ENCODE data around the gene RIMS1.

DNA sequence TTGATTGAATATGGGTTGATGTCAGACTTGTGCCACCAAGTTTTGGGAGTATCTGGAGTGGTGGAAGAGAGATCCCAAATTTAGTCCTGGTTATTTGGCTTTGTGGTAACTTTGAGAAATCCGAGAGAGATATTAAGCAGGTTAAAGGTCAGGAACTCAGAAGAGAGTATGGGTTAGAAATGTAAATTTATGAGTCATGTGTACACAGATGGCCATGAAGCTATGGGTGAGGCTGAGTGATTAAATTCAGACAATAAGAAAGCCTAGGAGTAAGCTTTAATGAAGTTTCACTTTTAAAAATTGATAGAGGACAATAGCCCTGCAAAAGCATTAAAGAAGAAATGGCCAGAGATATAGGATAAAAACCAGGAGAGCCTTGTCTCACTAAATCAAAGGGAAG, 14.3 kb downstream of the RIMS1 start:
- TF ChIP-seq CTCF (IDR thresholded peaks at IDR 0.05; ENCODE audit: low read length) (no peak), EZH2 (IDR thresholded peaks at IDR 0.05; ENCODE audit: borderline replicate concordance, low read length) (no peak)

All from OCI-LY1 (cell line).